ENCODE measurements around the gene TGFBI. TPM values are rescaled to one million over a fixed set of nuclear protein-coding genes. Genes with fewer than 3 reads are reported as not detected.

TGFBI gene
- polyA plus RNA-seq, 3 donors = 480 to 653 (median 565) TPM

DNA sequence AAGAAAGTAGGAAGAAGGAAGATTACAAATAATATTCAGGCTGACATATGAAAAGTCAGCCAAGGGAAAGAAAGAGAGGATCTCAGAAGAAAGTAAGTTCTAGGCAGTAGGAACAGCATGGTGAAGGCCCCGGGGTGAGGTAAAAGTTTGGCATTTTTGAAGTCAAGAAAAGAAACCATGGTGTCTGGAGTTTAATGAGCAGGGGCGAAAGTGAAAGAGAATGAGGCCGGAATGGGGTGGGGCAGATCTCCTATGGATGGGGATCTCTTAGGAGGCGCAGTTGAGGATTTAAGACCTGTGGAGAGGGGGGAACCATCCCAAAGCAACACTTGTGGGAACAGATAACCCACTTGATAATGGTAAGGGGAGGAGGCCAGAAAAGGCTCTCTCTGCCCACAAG lies 61.5 kb downstream of the TGFBI start:
- H3K9me3 ChIP-seq (replicated peaks in 1 of 2; ENCODE audit: control insufficient read depth in 1 of 2, insufficient read depth in 1 of 2, low read length in 2 of 2) = no peaks in the 10 kb centered on the region
- H3K4me2 ChIP-seq (replicated peaks; ENCODE audit: extremely low read depth, low read length, poor library complexity, severe bottlenecking) = no peak overlapping the region
- Mint-ChIP-seq H3K4me1 (no peaks in the 10 kb centered on the region), H3K27me3 (ENCODE audit: low read depth in 3 of 3) (peaks cover 6 to 10% (median 9%) of the 10 kb centered on the region in 3 donors), H3K27ac (no peak overlapping the region), H3K4me3 (no peak overlapping the region), H3K36me3 (no peaks in the 10 kb centered on the region), H3K9me3 (peaks cover 0 to 2% (median 0%) of the 10 kb centered on the region in 7 donors)
- H4K20me1 ChIP-seq (ENCODE audit: insufficient read depth, low read length) = no peaks in the 10 kb centered on the region
- H2AFZ ChIP-seq (ENCODE audit: insufficient read depth, low read depth, low read length, poor library complexity, severe bottlenecking) = no peak overlapping the region
- H3K4me1 ChIP-seq (ENCODE audit: control insufficient read depth in 1 of 2, insufficient read depth in 2 of 2, low read length in 2 of 2) = no peaks in the 10 kb centered on the region
- H3K9ac ChIP-seq (ENCODE audit: insufficient read depth, low read length, poor library complexity, severe bottlenecking) = no peak overlapping the region
- no peak overlapping the region for H3K4me3 ChIP-seq (replicated peaks in 1 of 3; ENCODE audit: low read depth in 2 of 3, low read length in 3 of 3)
- H3K79me2 ChIP-seq (ENCODE audit: insufficient read depth, low read length) = no peaks in the 10 kb centered on the region
- no peaks in the 10 kb centered on the region for H3K36me3 ChIP-seq (replicated peaks in 1 of 2; ENCODE audit: control insufficient read depth in 1 of 2, insufficient read depth in 2 of 2, low read length in 2 of 2)
- WGBS (ENCODE audit: insufficient coverage) = 100% methylated on average over 3 of the region's 4 CpGs
- no peak for DNase-seq
- peaks cover 0 to 3% of the 10 kb centered on the region in 2 donors for H3K27me3 ChIP-seq (ENCODE audit: control insufficient read depth in 2 of 2, insufficient read depth in 2 of 2, low read length in 2 of 2)
- no peak overlapping the region for H3K27ac ChIP-seq (ENCODE audit: low read depth in 1 of 2, low read length in 2 of 2)
- TF ChIP-seq, protein P1, sequence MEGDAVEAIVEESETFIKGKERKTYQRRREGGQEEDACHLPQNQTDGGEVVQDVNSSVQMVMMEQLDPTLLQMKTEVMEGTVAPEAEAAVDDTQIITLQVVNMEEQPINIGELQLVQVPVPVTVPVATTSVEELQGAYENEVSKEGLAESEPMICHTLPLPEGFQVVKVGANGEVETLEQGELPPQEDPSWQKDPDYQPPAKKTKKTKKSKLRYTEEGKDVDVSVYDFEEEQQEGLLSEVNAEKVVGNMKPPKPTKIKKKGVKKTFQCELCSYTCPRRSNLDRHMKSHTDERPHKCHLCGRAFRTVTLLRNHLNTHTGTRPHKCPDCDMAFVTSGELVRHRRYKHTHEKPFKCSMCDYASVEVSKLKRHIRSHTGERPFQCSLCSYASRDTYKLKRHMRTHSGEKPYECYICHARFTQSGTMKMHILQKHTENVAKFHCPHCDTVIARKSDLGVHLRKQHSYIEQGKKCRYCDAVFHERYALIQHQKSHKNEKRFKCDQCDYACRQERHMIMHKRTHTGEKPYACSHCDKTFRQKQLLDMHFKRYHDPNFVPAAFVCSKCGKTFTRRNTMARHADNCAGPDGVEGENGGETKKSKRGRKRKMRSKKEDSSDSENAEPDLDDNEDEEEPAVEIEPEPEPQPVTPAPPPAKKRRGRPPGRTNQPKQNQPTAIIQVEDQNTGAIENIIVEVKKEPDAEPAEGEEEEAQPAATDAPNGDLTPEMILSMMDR (IDR thresholded peaks at IDR 0.05) = no peak
- intact Hi-C loops (cut with micrococcal nuclease) = no loop called here

DNA sequence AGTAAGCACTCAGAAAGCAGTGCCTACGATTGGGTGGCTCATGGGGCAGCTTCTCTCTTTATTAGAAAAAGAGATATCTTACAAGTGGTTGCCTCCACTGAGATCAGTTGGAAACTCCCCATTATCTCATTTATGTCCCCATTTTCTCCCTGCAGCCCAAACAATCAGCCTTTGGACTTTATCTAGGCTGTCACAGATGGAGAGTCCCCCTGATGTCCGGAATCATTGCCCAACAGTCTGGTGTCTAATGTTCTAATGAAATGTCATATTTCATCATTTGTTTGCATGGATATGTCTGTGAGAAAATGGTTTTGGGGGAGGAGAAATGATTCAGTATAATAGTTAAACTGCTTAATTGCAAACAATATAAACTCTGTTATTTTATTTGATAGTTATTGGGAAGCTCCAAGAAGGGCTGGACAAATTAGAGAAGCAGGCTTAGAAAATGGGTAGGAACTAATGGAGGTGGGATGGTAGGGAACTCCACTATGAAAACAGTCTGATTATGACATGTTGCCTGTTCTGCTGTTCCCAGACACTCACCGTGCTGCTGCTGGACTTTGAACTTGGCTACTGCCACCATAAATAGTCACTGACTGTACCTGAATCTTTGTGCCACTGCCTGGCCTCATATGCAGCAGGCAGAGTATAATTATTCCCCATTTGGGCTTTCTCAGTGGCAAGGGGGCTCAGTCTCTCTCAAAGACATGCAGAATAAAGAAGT lies 65.6 kb downstream of the TGFBI start:
- TF ChIP-seq, protein P1 (IDR thresholded peaks at IDR 0.05) = no peak
- Histone ChIP-seq H3K4me3 (replicated peaks in 1 of 3; ENCODE audit: low read depth in 2 of 3, low read length in 3 of 3) (no peak overlapping the region), H3K27me3 (ENCODE audit: control insufficient read depth in 2 of 2, insufficient read depth in 2 of 2, low read length in 2 of 2) (peaks cover 2 to 8% of the 10 kb centered on the region in 2 donors), H3K36me3 (replicated peaks in 1 of 2; ENCODE audit: control insufficient read depth in 1 of 2, insufficient read depth in 2 of 2, low read length in 2 of 2) (no peaks in the 10 kb centered on the region), H3K27ac (ENCODE audit: low read depth in 1 of 2, low read length in 2 of 2) (no peak overlapping the region), H3K9me3 (replicated peaks in 1 of 2; ENCODE audit: control insufficient read depth in 1 of 2, insufficient read depth in 1 of 2, low read length in 2 of 2) (no peaks in the 10 kb centered on the region), H3K79me2 (ENCODE audit: insufficient read depth, low read length) (no peaks in the 10 kb centered on the region), H3K4me2 (replicated peaks; ENCODE audit: extremely low read depth, low read length, poor library complexity, severe bottlenecking) (no peak overlapping the region), H2AFZ (ENCODE audit: insufficient read depth, low read depth, low read length, poor library complexity, severe bottlenecking) (no peak overlapping the region), H3K4me1 (ENCODE audit: control insufficient read depth in 1 of 2, insufficient read depth in 2 of 2, low read length in 2 of 2) (no peaks in the 10 kb centered on the region), H3K9ac (ENCODE audit: insufficient read depth, low read length, poor library complexity, severe bottlenecking) (no peak overlapping the region), H4K20me1 (ENCODE audit: insufficient read depth, low read length) (no peaks in the 10 kb centered on the region)
- no peaks in the 10 kb centered on the region for H3K36me3 Mint-ChIP-seq
- no peak for DNase-seq
- peaks cover 17 to 21% (median 18%) of the 10 kb centered on the region in 3 donors for H3K27me3 Mint-ChIP-seq (ENCODE audit: low read depth in 3 of 3)
- H3K4me3 Mint-ChIP-seq = no peak overlapping the region
- no peaks in the 10 kb centered on the region for H3K4me1 Mint-ChIP-seq
- H3K27ac Mint-ChIP-seq = no peak overlapping the region
- 90% methylated on average over 2 of the region's 3 CpGs for WGBS (ENCODE audit: insufficient coverage)
- peaks cover 0 to 2% (median 0%) of the 10 kb centered on the region in 7 donors for H3K9me3 Mint-ChIP-seq
- intact Hi-C loops (cut with micrococcal nuclease) = no loop called here
